Stomach (tissue), 9 donors: ENCODE data around the gene PABPC3. TPM values are rescaled to one million over a fixed set of nuclear protein-coding genes. Genes with fewer than 3 reads are reported as not detected.

Experiments
- DNase-seq, 2 donors: peaks; one replicate each; pipeline versions ENCODE4 v3.0.0 to v3.0.0-alpha.2; 2013 to 2019
- H3K27ac ChIP-seq, 5 donors: fragments of 200-600 bp in 4 of 5; sonication (generic) in 4 of 5; one replicate each; pipeline ENCODE4 v1.5.1; 2013 to 2019; ENCODE audit warnings: mild to moderate bottlenecking in 1 of 5, moderate library complexity in 1 of 5
- H3K27me3 ChIP-seq, 3 donors: fragments of 200-600 bp; sonication (generic); one replicate each; pipeline ENCODE4 v1.5.1; 2017 to 2019; ENCODE audit warnings: mixed run types in 1 of 3
- H3K36me3 ChIP-seq, 4 donors: fragments of 200-600 bp; sonication (generic); 1 replicate in 3 of 4; 2 replicates in 1 of 4; pipeline ENCODE4 v1.5.1; 2016 to 2019
- H3K4me1 ChIP-seq, 4 donors: fragments of 200-600 bp; sonication (generic); one replicate each; pipeline ENCODE4 v1.5.1; 2016 to 2019
- H3K4me3 ChIP-seq, 4 donors: fragments of 200-600 bp; sonication (generic) in 3 of 4; one replicate each; pipeline ENCODE4 v1.5.1; 2016 to 2019; ENCODE audit warnings: mild to moderate bottlenecking in 1 of 4
- H3K9me3 ChIP-seq, 4 donors: fragments of 200-600 bp; sonication (generic); one replicate each; pipeline ENCODE4 v1.5.1; 2016 to 2019
- EP300 ChIP-seq: sonication (generic); formaldehyde crosslinking; IDR thresholded peaks from one replicate; pipeline ENCODE4 v1.6.1; 2017; ENCODE audit warnings: antibody characterized with exemption
- POLR2A ChIP-seq, 4 donors: fragments of 450-650 bp; IDR thresholded peaks; one replicate each; pipeline ENCODE4 v1.6.1; 2016; ENCODE audit warnings: antibody characterized with exemption in 4 of 4, control low read depth in 2 of 4, mild to moderate bottlenecking in 1 of 4, moderate library complexity in 1 of 4
- POLR2AphosphoS5 ChIP-seq, 3 donors: sonication (generic); formaldehyde crosslinking; IDR thresholded peaks; one replicate each; pipeline ENCODE4 v1.6.1; 2016; ENCODE audit warnings: antibody characterized with exemption in 3 of 3
- WGBS, 5 donors: extraction: QIAGEN DNeasy Blood & Tissue Kit in 3 of 5; methylation state at CpG; one replicate each; pipeline versions ENCODE4 v1.1.5 to v1.1.7; 2013 to 2018; 5-methylcytosine and 5-hydroxymethylcytosine counted together
- intact Hi-C: fragments of 100-400 bp; cut with DNase I; formaldehyde crosslinking; loops from one replicate; pipeline ENCODE4 v1.15.1; 2023; ENCODE audit warnings: low total_unique reads
- polyA plus RNA-seq, 3 donors: library from polyadenylated mRNA; stranded (reverse); fragments of 200-250 nt; gene quantifications; one replicate each; pipeline ENCODE4 v1.2.3, GENCODE V29; 2013
- total RNA-seq, 5 donors: library from RNA; depleted of rRNA; stranded (reverse); fragments of >200 nt; gene quantifications; one replicate each; pipeline versions ENCODE4 v1.1.0 to v1.2.3, GENCODE V29; 2014 to 2016
- TF ChIP-seq, protein P1 (sequence below), 7 experiments: fragments of 450-650 bp in 4 of 7; fragments of 200-600 bp in 3 of 7; sonication (generic) in 3 of 7; IDR thresholded peaks; one replicate each; pipeline ENCODE4 v1.5.1; 2016 to 2019; ENCODE audit warnings: antibody characterized with exemption in 7 of 7, control low read depth in 2 of 7, mild to moderate bottlenecking in 1 of 7
- donor health status: healthy with polysubstance abuse.
- donor health status: Bipolar disorder and iron deficiency.
- donor health status: healthy.

Gene PABPC3
- total and polyA plus RNA-seq, 8 donors: 0.08 to 0.29 TPM; not detected in 6

DNA sequence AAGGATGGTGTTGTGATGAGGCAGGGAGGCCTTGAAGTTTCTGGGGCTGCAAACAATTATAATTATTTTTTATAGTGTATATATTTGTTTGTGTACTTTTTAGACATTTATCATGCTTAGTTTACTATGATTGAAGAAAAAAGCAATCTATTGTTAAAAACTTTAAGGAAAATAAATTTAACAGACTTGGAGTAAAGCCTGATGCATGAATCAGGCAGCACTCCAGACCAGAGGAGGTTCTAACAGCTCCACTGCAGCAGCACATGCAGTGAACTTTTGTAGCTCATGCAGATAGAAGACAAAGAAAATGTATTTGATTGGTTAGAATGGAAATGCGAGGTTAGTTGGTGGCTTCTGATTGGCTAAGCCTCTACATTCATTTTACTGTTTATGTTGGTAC is 36.8 kb upstream of the PABPC3 start:
- H3K4me1 ChIP-seq: no peaks in the 10 kb centered on the region
- WGBS, 5 donors: 77 to 90% (median 87%) methylated on average over 1 of the region's 1 CpG
- intact Hi-C loops: no loop called here
- H3K4me3 ChIP-seq: no peak overlapping the region
- no peak overlapping the region for H3K27ac ChIP-seq
- no peaks in the 10 kb centered on the region for H3K9me3 ChIP-seq
- TF ChIP-seq, protein P1, sequence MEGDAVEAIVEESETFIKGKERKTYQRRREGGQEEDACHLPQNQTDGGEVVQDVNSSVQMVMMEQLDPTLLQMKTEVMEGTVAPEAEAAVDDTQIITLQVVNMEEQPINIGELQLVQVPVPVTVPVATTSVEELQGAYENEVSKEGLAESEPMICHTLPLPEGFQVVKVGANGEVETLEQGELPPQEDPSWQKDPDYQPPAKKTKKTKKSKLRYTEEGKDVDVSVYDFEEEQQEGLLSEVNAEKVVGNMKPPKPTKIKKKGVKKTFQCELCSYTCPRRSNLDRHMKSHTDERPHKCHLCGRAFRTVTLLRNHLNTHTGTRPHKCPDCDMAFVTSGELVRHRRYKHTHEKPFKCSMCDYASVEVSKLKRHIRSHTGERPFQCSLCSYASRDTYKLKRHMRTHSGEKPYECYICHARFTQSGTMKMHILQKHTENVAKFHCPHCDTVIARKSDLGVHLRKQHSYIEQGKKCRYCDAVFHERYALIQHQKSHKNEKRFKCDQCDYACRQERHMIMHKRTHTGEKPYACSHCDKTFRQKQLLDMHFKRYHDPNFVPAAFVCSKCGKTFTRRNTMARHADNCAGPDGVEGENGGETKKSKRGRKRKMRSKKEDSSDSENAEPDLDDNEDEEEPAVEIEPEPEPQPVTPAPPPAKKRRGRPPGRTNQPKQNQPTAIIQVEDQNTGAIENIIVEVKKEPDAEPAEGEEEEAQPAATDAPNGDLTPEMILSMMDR (IDR thresholded peaks at IDR 0.05): no peak
- TF ChIP-seq EP300 (no peak), POLR2AphosphoS5 (IDR thresholded peaks at IDR 0.05) (no peak), POLR2A (IDR thresholded peaks at IDR 0.05) (no peak)
- H3K27me3 ChIP-seq: no peaks in the 10 kb centered on the region
- no peaks in the 10 kb centered on the region for H3K36me3 ChIP-seq
- no peak for DNase-seq

DNA sequence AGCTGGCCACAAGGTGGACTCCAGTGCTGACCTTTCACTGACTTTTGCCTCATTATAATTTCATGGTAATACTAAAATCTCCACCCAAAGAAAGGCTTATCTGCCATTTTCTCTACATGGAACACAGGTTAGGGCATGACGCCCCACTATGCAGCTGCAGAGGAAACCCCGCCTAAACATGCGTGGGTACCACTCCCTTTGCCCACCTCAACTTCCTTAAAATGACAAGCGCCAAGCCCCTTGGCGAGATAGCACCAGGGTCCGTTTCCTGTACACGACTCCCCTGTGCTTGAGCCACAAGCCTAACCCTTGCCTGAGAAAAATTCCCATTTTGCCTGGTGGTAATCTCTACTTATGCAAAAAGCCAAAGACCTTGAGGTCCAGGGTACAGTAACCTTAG is 36.0 kb upstream of the PABPC3 start:
- 64 to 89% (median 79%) methylated on average over 7 of the region's 7 CpGs for WGBS, 5 donors
- TF ChIP-seq POLR2A (IDR thresholded peaks at IDR 0.05): no peak
- TF ChIP-seq, protein P1 (IDR thresholded peaks at IDR 0.05): no peak
- TF ChIP-seq POLR2AphosphoS5 (IDR thresholded peaks at IDR 0.05): no peak
- TF ChIP-seq EP300: no peak
- Histone ChIP-seq H3K27ac (no peak overlapping the region), H3K27me3 (peaks cover 0 to 2% (median 0%) of the 10 kb centered on the region in 3 donors), H3K4me3 (no peak overlapping the region), H3K4me1 (no peaks in the 10 kb centered on the region), H3K9me3 (no peaks in the 10 kb centered on the region), H3K36me3 (no peaks in the 10 kb centered on the region)
- no peak for DNase-seq
- intact Hi-C loops: no loop called here

- TF ChIP-seq, protein P1 (IDR thresholded peaks at IDR 0.05): no peak
- TF ChIP-seq EP300 (no peak), POLR2A (IDR thresholded peaks at IDR 0.05) (no peak)
- 70 to 82% (median 75%) methylated on average over 5 of the region's 5 CpGs for WGBS, 5 donors
- intact Hi-C loops: no loop called here
- Histone ChIP-seq H3K36me3 (no peaks in the 10 kb centered on the region), H3K9me3 (no peaks in the 10 kb centered on the region), H3K4me1 (no peaks in the 10 kb centered on the region), H3K27me3 (peaks cover 0 to 19% (median 10%) of the 10 kb centered on the region in 3 donors), H3K27ac (no peak overlapping the region), H3K4me3 (no peak overlapping the region)
- DNase-seq: no peak
Observed at GRCh38 chr13:25062479-25062878, 33.5 kb upstream of the PABPC3 start.

- no peak for DNase-seq
- Histone ChIP-seq H3K4me3 (no peak overlapping the region), H3K27ac (no peak overlapping the region), H3K4me1 (no peaks in the 10 kb centered on the region), H3K36me3 (no peaks in the 10 kb centered on the region), H3K27me3 (peaks cover 0 to 39% (median 10%) of the 10 kb centered on the region in 3 donors), H3K9me3 (no peaks in the 10 kb centered on the region)
- intact Hi-C loops: no loop called here
- no peak for TF ChIP-seq EP300
- TF ChIP-seq POLR2AphosphoS5 (IDR thresholded peaks at IDR 0.05): no peak
- TF ChIP-seq, protein P1 (IDR thresholded peaks at IDR 0.05): no peak
- TF ChIP-seq POLR2A (IDR thresholded peaks at IDR 0.05): no peak
Observed at GRCh38 chr13:25064396-25064795, 31.5 kb upstream of the PABPC3 start.
